ENCODE results near the gene P4HA2.

DNA sequence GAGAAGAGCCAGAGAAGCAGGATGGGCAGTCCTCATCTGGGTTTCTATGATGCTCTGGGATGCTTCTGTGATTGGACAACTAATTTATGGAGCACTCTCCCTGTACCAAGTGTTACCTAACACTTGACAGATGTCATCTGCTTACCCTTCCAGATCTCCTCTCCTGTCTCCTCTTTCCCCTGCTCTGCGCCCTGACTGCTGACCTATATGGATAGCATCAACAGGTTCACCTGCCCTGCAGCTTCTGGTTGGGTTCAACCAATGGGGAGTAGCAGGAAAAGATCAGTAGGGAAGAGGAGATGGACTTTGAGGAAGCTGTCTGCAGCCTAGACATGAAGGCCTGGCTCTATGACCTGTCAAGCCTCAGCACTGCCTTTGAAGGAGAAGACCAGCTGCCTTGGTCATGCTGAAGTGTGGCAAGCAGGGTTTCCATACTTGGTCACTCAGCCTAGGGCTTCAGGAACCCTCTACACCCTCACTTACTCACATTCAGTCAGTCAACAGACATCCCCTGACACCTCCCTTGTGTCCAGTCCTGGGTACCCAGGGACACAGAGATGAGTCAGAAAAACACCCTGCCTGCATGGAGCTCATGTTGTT, 11.3 kb upstream of the P4HA2 start:
- no peak for TF ChIP-seq POLR2AphosphoS5 (IDR thresholded peaks at IDR 0.05)
- TF ChIP-seq, protein P1, sequence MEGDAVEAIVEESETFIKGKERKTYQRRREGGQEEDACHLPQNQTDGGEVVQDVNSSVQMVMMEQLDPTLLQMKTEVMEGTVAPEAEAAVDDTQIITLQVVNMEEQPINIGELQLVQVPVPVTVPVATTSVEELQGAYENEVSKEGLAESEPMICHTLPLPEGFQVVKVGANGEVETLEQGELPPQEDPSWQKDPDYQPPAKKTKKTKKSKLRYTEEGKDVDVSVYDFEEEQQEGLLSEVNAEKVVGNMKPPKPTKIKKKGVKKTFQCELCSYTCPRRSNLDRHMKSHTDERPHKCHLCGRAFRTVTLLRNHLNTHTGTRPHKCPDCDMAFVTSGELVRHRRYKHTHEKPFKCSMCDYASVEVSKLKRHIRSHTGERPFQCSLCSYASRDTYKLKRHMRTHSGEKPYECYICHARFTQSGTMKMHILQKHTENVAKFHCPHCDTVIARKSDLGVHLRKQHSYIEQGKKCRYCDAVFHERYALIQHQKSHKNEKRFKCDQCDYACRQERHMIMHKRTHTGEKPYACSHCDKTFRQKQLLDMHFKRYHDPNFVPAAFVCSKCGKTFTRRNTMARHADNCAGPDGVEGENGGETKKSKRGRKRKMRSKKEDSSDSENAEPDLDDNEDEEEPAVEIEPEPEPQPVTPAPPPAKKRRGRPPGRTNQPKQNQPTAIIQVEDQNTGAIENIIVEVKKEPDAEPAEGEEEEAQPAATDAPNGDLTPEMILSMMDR (IDR thresholded peaks at IDR 0.05 in 8 of 11, conservative IDR thresholded peaks at IDR 0.05 in 3 of 11): no peak
- TF ChIP-seq POLR2A (IDR thresholded peaks at IDR 0.05): no peak
